ENCODE results near the gene KNCN.

Gene KNCN

DNA sequence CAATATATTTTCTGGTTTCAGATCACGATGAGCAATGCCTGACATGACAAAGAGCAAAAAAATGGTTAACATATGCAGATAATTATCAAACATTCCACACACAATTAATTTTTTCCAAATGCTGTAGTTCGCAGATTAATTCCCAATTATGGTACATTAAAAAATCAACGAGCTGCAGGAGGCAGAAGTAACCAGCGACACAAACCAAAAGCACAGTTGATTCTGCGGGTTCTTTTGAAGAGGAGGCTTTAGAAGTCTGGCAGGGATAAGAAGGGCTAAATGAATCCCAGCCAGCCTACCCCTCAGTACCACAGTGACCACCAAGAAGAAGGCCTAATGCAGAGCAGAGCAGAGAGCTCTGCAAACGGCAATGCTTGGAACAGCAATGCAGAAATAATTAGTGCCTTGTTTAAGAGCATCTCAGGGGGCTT lies 17.0 kb upstream of the KNCN start:
- no peak for DNase-seq (ENCODE audit: low spot score)
- TF ChIP-seq, protein P1, sequence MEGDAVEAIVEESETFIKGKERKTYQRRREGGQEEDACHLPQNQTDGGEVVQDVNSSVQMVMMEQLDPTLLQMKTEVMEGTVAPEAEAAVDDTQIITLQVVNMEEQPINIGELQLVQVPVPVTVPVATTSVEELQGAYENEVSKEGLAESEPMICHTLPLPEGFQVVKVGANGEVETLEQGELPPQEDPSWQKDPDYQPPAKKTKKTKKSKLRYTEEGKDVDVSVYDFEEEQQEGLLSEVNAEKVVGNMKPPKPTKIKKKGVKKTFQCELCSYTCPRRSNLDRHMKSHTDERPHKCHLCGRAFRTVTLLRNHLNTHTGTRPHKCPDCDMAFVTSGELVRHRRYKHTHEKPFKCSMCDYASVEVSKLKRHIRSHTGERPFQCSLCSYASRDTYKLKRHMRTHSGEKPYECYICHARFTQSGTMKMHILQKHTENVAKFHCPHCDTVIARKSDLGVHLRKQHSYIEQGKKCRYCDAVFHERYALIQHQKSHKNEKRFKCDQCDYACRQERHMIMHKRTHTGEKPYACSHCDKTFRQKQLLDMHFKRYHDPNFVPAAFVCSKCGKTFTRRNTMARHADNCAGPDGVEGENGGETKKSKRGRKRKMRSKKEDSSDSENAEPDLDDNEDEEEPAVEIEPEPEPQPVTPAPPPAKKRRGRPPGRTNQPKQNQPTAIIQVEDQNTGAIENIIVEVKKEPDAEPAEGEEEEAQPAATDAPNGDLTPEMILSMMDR (IDR thresholded peaks at IDR 0.05; ENCODE audit: extremely low read depth, missing control alignments) = no peak

GRCh38 chr1:46563341-46563740 lies 11.9 kb upstream of the KNCN start:
- TF ChIP-seq, protein P1 (IDR thresholded peaks at IDR 0.05; ENCODE audit: extremely low read depth, missing control alignments) = no peak
- no peak for DNase-seq (ENCODE audit: low spot score)

DNA sequence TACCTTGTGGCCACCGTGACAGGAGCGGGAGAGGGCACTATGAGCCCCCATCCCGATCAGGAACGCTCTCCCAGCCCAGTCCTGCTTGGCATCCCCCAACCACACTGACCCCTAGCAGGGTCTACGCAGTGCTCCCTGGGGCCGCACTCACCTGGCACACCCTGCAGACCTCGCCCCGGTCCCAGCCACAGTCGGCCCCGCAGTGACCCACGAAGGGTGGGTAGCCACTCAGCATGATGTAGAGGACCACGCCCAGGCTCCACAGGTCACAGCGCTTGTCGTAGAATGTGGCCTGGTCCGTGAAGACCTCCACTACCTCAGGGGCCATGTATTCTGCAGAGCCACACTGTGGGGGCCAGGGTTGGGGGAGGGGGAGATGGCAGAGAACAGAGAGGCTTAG lies 11.1 kb upstream of the KNCN start:
- TF ChIP-seq, protein P1 (IDR thresholded peaks at IDR 0.05; ENCODE audit: extremely low read depth, missing control alignments) = no peak

GRCh38 chr1:46558966-46559365 lies 7.5 kb upstream of the KNCN start:
- DNase-seq (ENCODE audit: low spot score) = no peak
- TF ChIP-seq, protein P1 (IDR thresholded peaks at IDR 0.05; ENCODE audit: extremely low read depth, missing control alignments) = no peak

More for the DNA sequence above, 11.1 kb upstream of the KNCN start:
- DNase-seq (ENCODE audit: low spot score) = no peak

DNA sequence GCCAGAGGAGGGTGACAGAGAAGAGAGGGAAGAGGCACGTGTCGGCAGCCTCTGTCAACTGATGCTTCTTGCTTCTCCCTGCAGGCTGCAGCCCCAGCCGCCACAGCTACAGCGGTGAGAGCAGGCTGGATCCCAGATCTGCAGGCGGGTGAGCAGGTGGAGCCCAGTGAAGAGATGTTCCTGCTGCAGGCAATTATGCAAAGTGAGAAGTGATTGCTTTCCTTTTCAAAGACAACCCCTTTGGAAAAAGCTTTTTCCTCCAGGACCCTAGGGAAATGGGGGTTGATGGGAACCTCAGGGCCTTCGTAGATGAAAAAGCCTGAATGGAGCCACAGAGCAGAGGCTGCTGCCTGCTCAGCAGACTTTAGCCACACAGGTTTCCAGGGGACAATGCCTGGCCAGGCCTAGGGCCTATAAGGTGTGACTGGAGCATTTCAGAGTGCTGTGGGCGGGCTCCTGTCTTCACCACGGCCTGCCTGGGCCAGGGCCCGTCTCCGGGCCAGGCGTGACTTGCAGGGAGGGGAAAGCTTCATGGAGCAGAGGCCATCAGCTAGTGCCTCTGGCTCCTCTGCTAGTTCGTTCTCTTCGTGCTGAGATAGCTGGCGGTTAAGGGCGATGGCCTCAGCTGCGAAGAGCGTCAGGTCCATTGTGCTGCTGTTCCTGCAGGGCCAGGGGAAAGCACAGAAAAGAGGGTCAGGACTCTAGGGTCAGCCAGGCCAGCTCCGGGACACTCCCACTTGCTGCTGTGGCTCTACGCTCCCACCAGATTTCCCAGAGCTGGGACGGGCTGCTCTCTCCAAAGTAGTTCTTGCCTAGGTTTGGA lies 6.9 kb upstream of the KNCN start:
- TF ChIP-seq, protein P1 (IDR thresholded peaks at IDR 0.05; ENCODE audit: extremely low read depth, missing control alignments) = no peak
- DNase-seq (ENCODE audit: low spot score) = no peak

- DNase-seq (ENCODE audit: low spot score) = no peak
- TF ChIP-seq, protein P1 (IDR thresholded peaks at IDR 0.05; ENCODE audit: extremely low read depth, missing control alignments) = no peak
Observed at GRCh38 chr1:46557403-46557802, 6.0 kb upstream of the KNCN start.

DNA sequence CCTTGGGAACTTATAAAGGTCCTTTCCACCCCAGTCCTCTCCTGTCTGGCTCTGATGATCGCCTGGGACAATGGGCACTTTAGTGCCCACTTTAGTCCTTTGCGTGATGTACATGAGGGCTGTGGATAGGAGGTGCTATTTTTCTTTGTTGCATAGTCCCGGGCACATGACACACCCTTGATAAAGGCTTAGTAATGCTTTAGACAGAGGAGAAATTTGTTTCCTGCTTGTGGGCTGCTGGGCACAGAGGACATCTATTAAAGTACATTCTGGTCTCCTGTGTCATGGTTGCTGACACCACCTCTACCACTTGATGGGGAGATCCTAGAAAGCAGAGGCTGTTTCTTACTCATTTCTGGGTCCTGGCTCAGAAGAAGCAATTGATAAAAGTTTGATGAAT lies 5.4 kb upstream of the KNCN start:
- DNase-seq (ENCODE audit: low spot score) = no peak
- TF ChIP-seq, protein P1 (IDR thresholded peaks at IDR 0.05; ENCODE audit: extremely low read depth, missing control alignments) = no peak
